Colon (tissue), 2 donors: ENCODE data around the gene KCNQ1OT1.

Experiments
- FAIRE-seq: peaks from 2 replicates; lab custom pipeline; 2012; peaks lifted over from hg19 to GRCh38; lab: Jason Lieb, UNC
- donor health status: control.
- donor health status: control.

KCNQ1OT1 gene

GRCh38 chr11:2570841-2571597 lies 128.8 kb downstream of the KCNQ1OT1 start:
- no peak for FAIRE-seq

GRCh38 chr11:2570211-2570811 lies 129.5 kb downstream of the KCNQ1OT1 start:
- FAIRE-seq, result no peak

GRCh38 chr11:2569731-2570210 lies 130.0 kb downstream of the KCNQ1OT1 start:
- no peak for FAIRE-seq

- FAIRE-seq, result no peak
Measured at GRCh38 chr11:2569321-2569721, 130.5 kb downstream of the KCNQ1OT1 start.

- no peak for FAIRE-seq
Measured at GRCh38 chr11:2567026-2567671, 132.6 kb downstream of the KCNQ1OT1 start.

- FAIRE-seq, result no peak
Measured at GRCh38 chr11:2566223-2567025, 133.4 kb downstream of the KCNQ1OT1 start.

GRCh38 chr11:2565447-2566222 lies 134.2 kb downstream of the KCNQ1OT1 start:
- no peak for FAIRE-seq

GRCh38 chr11:2564588-2565425 lies 135.0 kb downstream of the KCNQ1OT1 start:
- FAIRE-seq, result no peak

- FAIRE-seq, result no peak
Measured at GRCh38 chr11:2564008-2564530, 135.7 kb downstream of the KCNQ1OT1 start.

GRCh38 chr11:2563213-2564007 lies 136.4 kb downstream of the KCNQ1OT1 start:
- FAIRE-seq, result no peak

- FAIRE-seq, result no peak
Measured at GRCh38 chr11:2562890-2563212, 136.9 kb downstream of the KCNQ1OT1 start.

- no peak for FAIRE-seq
Measured at GRCh38 chr11:2561696-2562581, 137.9 kb downstream of the KCNQ1OT1 start.

- FAIRE-seq, result no peak
Measured at GRCh38 chr11:2559527-2560311, 140.1 kb downstream of the KCNQ1OT1 start.

GRCh38 chr11:2558861-2559526 lies 140.8 kb downstream of the KCNQ1OT1 start:
- FAIRE-seq, result no peak

- no peak for FAIRE-seq
Measured at GRCh38 chr11:2558397-2558796, 141.4 kb downstream of the KCNQ1OT1 start.
